ENCODE results near the gene CD200R1. TPM values are rescaled to one million over a fixed set of nuclear protein-coding genes. Genes with fewer than 3 reads are reported as not detected.

CD200R1 gene
- total RNA-seq, 1 donor = under 0.01 TPM

DNA sequence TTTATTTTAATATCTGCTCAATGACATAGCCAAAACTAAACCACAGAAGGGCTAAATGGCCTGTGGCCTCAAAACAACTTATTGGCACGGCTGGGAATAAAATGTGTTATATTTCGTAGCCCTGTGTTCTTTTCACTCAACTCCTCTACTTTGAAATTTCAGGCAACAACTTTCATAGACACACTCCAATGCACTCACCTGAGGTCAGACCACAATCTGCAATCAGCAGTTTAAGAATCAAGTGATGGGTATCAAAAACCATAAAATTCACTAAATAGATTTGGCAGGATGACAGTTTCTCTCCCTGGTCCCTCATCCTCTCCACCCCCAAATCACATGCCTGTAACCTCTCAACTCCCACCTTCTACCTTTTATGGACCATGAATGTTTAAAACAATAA is 2.0 kb upstream of the CD200R1 start:
- H3K27ac ChIP-seq (ENCODE audit: low read depth, low read length) = no peak overlapping the region
- no peak overlapping the region for H2AFZ ChIP-seq (ENCODE audit: low read length)
- peaks cover 15% of the 10 kb centered on the region for H3K27me3 ChIP-seq (ENCODE audit: insufficient read depth, low read length)
- H3K4me2 ChIP-seq (ENCODE audit: insufficient read depth, low read length) = no peak overlapping the region
- TF ChIP-seq, protein P1, sequence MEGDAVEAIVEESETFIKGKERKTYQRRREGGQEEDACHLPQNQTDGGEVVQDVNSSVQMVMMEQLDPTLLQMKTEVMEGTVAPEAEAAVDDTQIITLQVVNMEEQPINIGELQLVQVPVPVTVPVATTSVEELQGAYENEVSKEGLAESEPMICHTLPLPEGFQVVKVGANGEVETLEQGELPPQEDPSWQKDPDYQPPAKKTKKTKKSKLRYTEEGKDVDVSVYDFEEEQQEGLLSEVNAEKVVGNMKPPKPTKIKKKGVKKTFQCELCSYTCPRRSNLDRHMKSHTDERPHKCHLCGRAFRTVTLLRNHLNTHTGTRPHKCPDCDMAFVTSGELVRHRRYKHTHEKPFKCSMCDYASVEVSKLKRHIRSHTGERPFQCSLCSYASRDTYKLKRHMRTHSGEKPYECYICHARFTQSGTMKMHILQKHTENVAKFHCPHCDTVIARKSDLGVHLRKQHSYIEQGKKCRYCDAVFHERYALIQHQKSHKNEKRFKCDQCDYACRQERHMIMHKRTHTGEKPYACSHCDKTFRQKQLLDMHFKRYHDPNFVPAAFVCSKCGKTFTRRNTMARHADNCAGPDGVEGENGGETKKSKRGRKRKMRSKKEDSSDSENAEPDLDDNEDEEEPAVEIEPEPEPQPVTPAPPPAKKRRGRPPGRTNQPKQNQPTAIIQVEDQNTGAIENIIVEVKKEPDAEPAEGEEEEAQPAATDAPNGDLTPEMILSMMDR (IDR thresholded peaks at IDR 0.05; ENCODE audit: extremely low read depth, low read depth, low read length) = no peak
- H3K4me1 ChIP-seq (ENCODE audit: insufficient read depth, low read length) = no peaks in the 10 kb centered on the region
- H3K4me3 ChIP-seq (ENCODE audit: insufficient read depth, low read length) = no peak overlapping the region
- no peaks in the 10 kb centered on the region for H3K36me3 ChIP-seq (ENCODE audit: insufficient read depth, low read length)
- no peak for DNase-seq (ENCODE audit: insufficient read length, low spot score, missing footprints)
- no peaks in the 10 kb centered on the region for H3K79me2 ChIP-seq (ENCODE audit: insufficient read depth, low read length)
- H4K20me1 ChIP-seq (ENCODE audit: insufficient read depth, low read length) = no peaks in the 10 kb centered on the region
- no peaks in the 10 kb centered on the region for H3K9me3 ChIP-seq (ENCODE audit: low read depth, low read length)

DNA sequence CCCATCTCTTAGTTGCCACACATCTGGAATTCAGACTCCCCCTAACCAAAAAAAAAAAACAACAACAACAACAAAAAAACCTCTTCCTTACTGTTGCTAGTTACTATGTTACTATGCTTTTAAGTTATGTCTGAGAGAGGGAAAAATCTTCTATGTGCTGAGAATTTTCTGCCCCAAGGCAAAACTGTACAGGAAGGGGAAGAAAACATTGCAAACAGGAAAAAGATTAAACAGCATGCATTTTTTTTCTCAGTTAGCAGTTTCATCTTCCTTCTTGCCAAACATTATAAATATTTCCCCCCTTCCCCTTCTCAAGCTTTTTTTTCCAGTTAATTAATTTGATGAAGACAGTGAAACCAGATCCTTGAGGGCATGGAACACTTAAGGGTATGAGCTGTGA is 1.1 kb upstream of the CD200R1 start:
- Histone ChIP-seq H3K9me3 (ENCODE audit: low read depth, low read length) (no peaks in the 10 kb centered on the region), H2AFZ (ENCODE audit: low read length) (no peak overlapping the region), H3K27ac (ENCODE audit: low read depth, low read length) (no peak overlapping the region), H3K4me2 (ENCODE audit: insufficient read depth, low read length) (no peak overlapping the region), H3K79me2 (ENCODE audit: insufficient read depth, low read length) (no peaks in the 10 kb centered on the region), H3K27me3 (ENCODE audit: insufficient read depth, low read length) (peaks cover 23% of the 10 kb centered on the region), H4K20me1 (ENCODE audit: insufficient read depth, low read length) (no peaks in the 10 kb centered on the region), H3K4me3 (ENCODE audit: insufficient read depth, low read length) (no peak overlapping the region), H3K36me3 (ENCODE audit: insufficient read depth, low read length) (no peaks in the 10 kb centered on the region), H3K4me1 (ENCODE audit: insufficient read depth, low read length) (no peaks in the 10 kb centered on the region)
- TF ChIP-seq, protein P1 (IDR thresholded peaks at IDR 0.05; ENCODE audit: extremely low read depth, low read depth, low read length) = no peak
- no peak for DNase-seq (ENCODE audit: insufficient read length, low spot score, missing footprints)

DNA sequence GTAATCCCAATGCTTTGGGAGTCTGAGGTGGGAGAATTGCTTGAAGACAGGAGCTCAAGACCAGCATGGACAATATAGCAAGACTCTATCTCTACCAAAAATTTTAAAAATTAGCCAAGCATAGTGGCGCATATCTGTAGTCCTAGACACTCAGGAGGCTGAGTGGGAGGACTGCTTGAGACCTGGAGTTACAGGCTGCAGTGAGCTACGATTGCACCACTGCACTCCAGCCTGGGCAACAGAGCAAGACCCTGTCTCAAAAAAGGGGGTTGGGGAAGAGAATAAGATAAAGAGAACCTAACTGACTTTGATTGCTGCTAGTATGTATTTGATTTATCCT is 755 bp downstream of the CD200R1 start:
- DNase-seq (ENCODE audit: insufficient read length, low spot score, missing footprints) = no peak
- H4K20me1 ChIP-seq (ENCODE audit: insufficient read depth, low read length) = no peaks in the 10 kb centered on the region
- no peaks in the 10 kb centered on the region for H3K36me3 ChIP-seq (ENCODE audit: insufficient read depth, low read length)
- TF ChIP-seq, protein P1 (IDR thresholded peaks at IDR 0.05; ENCODE audit: extremely low read depth, low read depth, low read length) = no peak
- no peaks in the 10 kb centered on the region for H3K4me1 ChIP-seq (ENCODE audit: insufficient read depth, low read length)
- H3K4me2 ChIP-seq (ENCODE audit: insufficient read depth, low read length) = no peak overlapping the region
- H3K9me3 ChIP-seq (ENCODE audit: low read depth, low read length) = no peaks in the 10 kb centered on the region
- no peak overlapping the region for H2AFZ ChIP-seq (ENCODE audit: low read length)
- no peaks in the 10 kb centered on the region for H3K79me2 ChIP-seq (ENCODE audit: insufficient read depth, low read length)
- H3K27me3 ChIP-seq (ENCODE audit: insufficient read depth, low read length) = peaks cover 27% of the 10 kb centered on the region
- H3K27ac ChIP-seq (ENCODE audit: low read depth, low read length) = no peak overlapping the region
- no peak overlapping the region for H3K4me3 ChIP-seq (ENCODE audit: insufficient read depth, low read length)

DNA sequence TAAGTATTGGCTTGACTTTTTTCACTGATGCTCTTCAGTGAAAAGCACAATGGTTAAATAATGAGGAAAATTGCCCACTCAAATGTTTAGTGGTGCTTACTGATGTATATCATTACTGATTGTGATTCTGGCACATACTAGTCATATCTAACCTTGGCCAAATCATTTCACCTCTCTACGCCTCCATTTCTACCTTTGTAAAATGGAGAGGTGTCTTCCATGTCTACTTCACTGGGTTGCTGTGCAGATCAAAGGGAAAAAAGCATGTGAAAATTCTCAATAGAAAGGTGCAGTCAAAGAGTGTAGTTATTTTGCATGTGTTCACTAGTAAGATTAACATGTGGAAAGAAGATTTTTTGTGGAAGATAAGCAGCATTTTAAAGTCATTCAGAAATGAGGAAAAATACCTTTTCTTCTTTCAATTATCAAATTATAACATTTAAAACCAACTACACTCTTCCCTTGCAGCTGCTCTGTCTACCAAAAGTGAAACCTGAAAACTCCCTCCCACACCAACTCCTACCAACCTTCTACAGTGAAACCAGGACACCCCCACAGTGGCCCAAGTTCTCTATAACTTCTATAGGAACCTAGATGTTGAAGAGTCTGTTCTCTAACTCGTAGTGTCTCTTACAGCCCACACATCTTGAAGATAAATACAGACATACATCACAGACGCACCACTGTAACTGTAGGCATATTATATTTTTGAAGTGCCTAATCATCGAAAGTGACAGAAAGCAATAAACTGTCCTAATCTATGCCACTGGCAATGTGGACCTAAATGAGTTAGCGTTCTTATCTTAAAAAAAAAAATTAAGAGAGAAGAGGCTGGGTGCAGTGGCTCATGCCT is 1.4 kb downstream of the CD200R1 start:
- H2AFZ ChIP-seq (ENCODE audit: low read length) = no peak overlapping the region
- no peaks in the 10 kb centered on the region for H3K79me2 ChIP-seq (ENCODE audit: insufficient read depth, low read length)
- TF ChIP-seq, protein P1 (IDR thresholded peaks at IDR 0.05; ENCODE audit: extremely low read depth, low read depth, low read length) = no peak
- no peak overlapping the region for H3K27ac ChIP-seq (ENCODE audit: low read depth, low read length)
- DNase-seq (ENCODE audit: insufficient read length, low spot score, missing footprints) = no peak
- no peaks in the 10 kb centered on the region for H3K9me3 ChIP-seq (ENCODE audit: low read depth, low read length)
- no peak overlapping the region for H3K4me2 ChIP-seq (ENCODE audit: insufficient read depth, low read length)
- H3K4me3 ChIP-seq (ENCODE audit: insufficient read depth, low read length) = no peak overlapping the region
- H4K20me1 ChIP-seq (ENCODE audit: insufficient read depth, low read length) = no peaks in the 10 kb centered on the region
- H3K36me3 ChIP-seq (ENCODE audit: insufficient read depth, low read length) = no peaks in the 10 kb centered on the region
- no peaks in the 10 kb centered on the region for H3K4me1 ChIP-seq (ENCODE audit: insufficient read depth, low read length)
- peaks cover 27% of the 10 kb centered on the region for H3K27me3 ChIP-seq (ENCODE audit: insufficient read depth, low read length)

All from osteoblast (primary cell).